PC-9 (cell line): ENCODE measurements around the gene RPS14. TPM values are rescaled to one million over a fixed set of nuclear protein-coding genes. Genes with fewer than 3 reads are reported as not detected.

Experiments
- BruUV-seq: library from RNA; stranded (reverse); fragments of 400-500 nt; replicated peaks from 2 replicates; lab custom pipeline; 2021; lab: Mats Ljungman, UMichigan
- CTCF ChIA-PET: fragments of 300-600 bp; sonication (Branson Sonifier 250); formaldehyde crosslinking; loops from one replicate; lab custom pipeline; 2022; ENCODE audit warnings: antibody characterized with exemption; lab: Charles Lee
- POLR2A ChIA-PET: fragments of 300-600 bp; sonication (Branson Sonifier 250); formaldehyde crosslinking; loops from one replicate; lab custom pipeline; 2022; ENCODE audit warnings: antibody characterized with exemption; ENCODE audit not compliant: unreplicated experiment; lab: Charles Lee
- DNase-seq, 2 experiments: peaks; one replicate each; pipeline versions ENCODE4 v3.0.0 to v3.0.0-alpha.2; 2015 to 2022; ENCODE audit warnings: mixed read lengths in 1 of 2
- H2AFZ ChIP-seq: fragments of 200-600 bp; sonication (generic); 2 replicates; pipeline ENCODE4 v1.8.1; 2017; ENCODE audit warnings: antibody characterized with exemption
- H3F3A ChIP-seq: fragments of 200-600 bp; sonication (generic); 2 replicates; pipeline ENCODE4 v1.8.1; 2017; ENCODE audit warnings: antibody characterized with exemption, mild to moderate bottlenecking, low read depth; ENCODE audit not compliant: insufficient read depth
- H3K27ac ChIP-seq: fragments of 200-600 bp; sonication (generic); 2 replicates; pipeline ENCODE4 v1.6.1; 2016; ENCODE audit warnings: mixed run types
- H3K27me3 ChIP-seq: fragments of 200-600 bp; sonication (generic); 2 replicates; pipeline ENCODE4 v1.6.1; 2016; ENCODE audit warnings: low read depth, mixed run types; ENCODE audit not compliant: insufficient read depth
- H3K36me3 ChIP-seq: fragments of 200-600 bp; sonication (generic); 2 replicates; pipeline ENCODE4 v1.6.1; 2016; ENCODE audit warnings: low read depth, mixed run types
- H3K4me1 ChIP-seq: fragments of 200-600 bp; sonication (generic); replicated peaks from 2 replicates; pipeline ENCODE4 v1.6.1; 2016; ENCODE audit warnings: mixed run types; ENCODE audit not compliant: insufficient read depth
- H3K4me2 ChIP-seq: fragments of 200-600 bp; sonication (generic); 2 replicates; pipeline ENCODE4 v1.6.1; 2017; ENCODE audit warnings: mixed run types
- H3K4me3 ChIP-seq: fragments of 200-600 bp; sonication (generic); 2 replicates; pipeline ENCODE4 v1.6.1; 2016; ENCODE audit warnings: mixed run types
- H3K79me2 ChIP-seq: fragments of 200-600 bp; sonication (generic); 2 replicates; pipeline ENCODE4 v1.6.1; 2017; ENCODE audit warnings: low read depth, mixed run types
- H3K9me2 ChIP-seq: fragments of 200-600 bp; sonication (generic); 2 replicates; pipeline ENCODE4 v1.8.1; 2017; ENCODE audit warnings: mild to moderate bottlenecking; ENCODE audit not compliant: insufficient read depth
- H3K9me3 ChIP-seq: fragments of 200-600 bp; sonication (generic); 2 replicates; pipeline ENCODE4 v1.8.1; 2016; ENCODE audit warnings: low read depth; ENCODE audit not compliant: insufficient read depth
- H4K20me1 ChIP-seq: fragments of 200-600 bp; sonication (generic); 2 replicates; pipeline ENCODE4 v1.8.1; 2017; ENCODE audit not compliant: insufficient read depth
- CTCF ChIP-seq: fragments of 200-600 bp; sonication (generic); conservative IDR thresholded peaks from 2 replicates; pipeline ENCODE4 v1.6.1; 2017; ENCODE audit warnings: mixed run types, antibody characterized with exemption, mild to moderate bottlenecking, moderate library complexity
- EZH2 ChIP-seq: fragments of 200-600 bp; sonication (generic); IDR thresholded peaks from 2 replicates; pipeline ENCODE4 v1.8.0; 2017; ENCODE audit warnings: antibody characterized with exemption, low read depth
- intact Hi-C: fragments of 100-400 bp; cut with micrococcal nuclease; formaldehyde crosslinking; loops from one replicate; pipeline ENCODE4 v1.10.0; 2022; ENCODE audit not compliant: unreplicated experiment
- total RNA-seq: library from RNA; stranded (reverse); gene quantifications from 2 replicates; pipeline ENCODE4 v1.2.3, GENCODE V29; 2021

The RPS14 gene
- total RNA-seq, 1 experiment from 2014 or later: 2,907 TPM

GRCh38 chr5:150431048-150431447, 18.5 kb downstream of the RPS14 start:
- no peaks in the 10 kb centered on the region for H3K79me2 ChIP-seq
- CTCF ChIA-PET: no interaction called here
- H4K20me1 ChIP-seq: no peaks in the 10 kb centered on the region
- H3K36me3 ChIP-seq: no peaks in the 10 kb centered on the region
- no peaks in the 10 kb centered on the region for H3K27me3 ChIP-seq
- intact Hi-C loops: loop anchor here (10.0 kb wide), 1 partner anchor 426 kb away; the partner anchor contains the start of genes HMGXB3 and TIGD6
- no peak for TF ChIP-seq CTCF
- no peak for TF ChIP-seq EZH2
- H3K27ac ChIP-seq: no peak overlapping the region
- no peaks in the 10 kb centered on the region for H3F3A ChIP-seq
- H3K9me3 ChIP-seq: no peaks in the 10 kb centered on the region
- no TSS peak for BruUV-seq
- no peak overlapping the region for H3K4me3 ChIP-seq
- H2AFZ ChIP-seq: no peak overlapping the region
- no peaks in the 10 kb centered on the region for H3K4me1 ChIP-seq
- H3K9me2 ChIP-seq: no peaks in the 10 kb centered on the region
- H3K4me2 ChIP-seq: no peak overlapping the region
- no peak for DNase-seq
- POLR2A ChIA-PET: no interaction called here

- TF ChIP-seq EZH2: no peak
- no peak for TF ChIP-seq CTCF
- H3K4me3 ChIP-seq: no peak overlapping the region
- no peaks in the 10 kb centered on the region for H3K27me3 ChIP-seq
- no peak overlapping the region for H3K27ac ChIP-seq
- no peak overlapping the region for H3K4me2 ChIP-seq
- H4K20me1 ChIP-seq: no peaks in the 10 kb centered on the region
- no peaks in the 10 kb centered on the region for H3K9me3 ChIP-seq
- ChIA-PET POLR2A (no interaction called here), CTCF (no interaction called here)
- H3K79me2 ChIP-seq: no peaks in the 10 kb centered on the region
- H3K4me1 ChIP-seq: no peaks in the 10 kb centered on the region
- intact Hi-C loops: no loop called here
- no peak overlapping the region for H2AFZ ChIP-seq
- BruUV-seq: no TSS peak
- DNase-seq: no peak
- H3F3A ChIP-seq: no peaks in the 10 kb centered on the region
- H3K36me3 ChIP-seq: no peaks in the 10 kb centered on the region
- no peaks in the 10 kb centered on the region for H3K9me2 ChIP-seq
Measured at GRCh38 chr5:150429410-150429873, 20.1 kb downstream of the RPS14 start.

GRCh38 chr5:150428978-150429377, 20.6 kb downstream of the RPS14 start:
- Histone ChIP-seq H3K27me3 (no peaks in the 10 kb centered on the region), H3K27ac (no peak overlapping the region), H3K36me3 (no peaks in the 10 kb centered on the region), H4K20me1 (no peaks in the 10 kb centered on the region), H3K9me2 (no peaks in the 10 kb centered on the region), H3K4me2 (no peak overlapping the region), H3K4me3 (no peak overlapping the region), H3F3A (no peaks in the 10 kb centered on the region), H3K4me1 (no peaks in the 10 kb centered on the region), H3K79me2 (no peaks in the 10 kb centered on the region), H2AFZ (no peak overlapping the region), H3K9me3 (no peaks in the 10 kb centered on the region)
- ChIA-PET CTCF (no interaction called here), POLR2A (no interaction called here)
- no peak for DNase-seq
- no TSS peak for BruUV-seq
- intact Hi-C loops: no loop called here
- no peak for TF ChIP-seq EZH2
- no peak for TF ChIP-seq CTCF
